GM18526 (cell line): Measurements from ENCODE around the gene C11orf86.

Experiments
- POLR2A ChIP-seq: IDR thresholded peaks from 3 replicates; pipeline ENCODE4 v1.6.1; 2011; ENCODE audit not compliant: insufficient read length; ENCODE audit errors: extremely low read depth

C11orf86 gene

GRCh38 chr11:66978229-66978628 lies 3.1 kb downstream of the C11orf86 start:
- no peak for TF ChIP-seq POLR2A

- no peak for TF ChIP-seq POLR2A
Measured at GRCh38 chr11:66978717-66979116, 3.6 kb downstream of the C11orf86 start.

DNA sequence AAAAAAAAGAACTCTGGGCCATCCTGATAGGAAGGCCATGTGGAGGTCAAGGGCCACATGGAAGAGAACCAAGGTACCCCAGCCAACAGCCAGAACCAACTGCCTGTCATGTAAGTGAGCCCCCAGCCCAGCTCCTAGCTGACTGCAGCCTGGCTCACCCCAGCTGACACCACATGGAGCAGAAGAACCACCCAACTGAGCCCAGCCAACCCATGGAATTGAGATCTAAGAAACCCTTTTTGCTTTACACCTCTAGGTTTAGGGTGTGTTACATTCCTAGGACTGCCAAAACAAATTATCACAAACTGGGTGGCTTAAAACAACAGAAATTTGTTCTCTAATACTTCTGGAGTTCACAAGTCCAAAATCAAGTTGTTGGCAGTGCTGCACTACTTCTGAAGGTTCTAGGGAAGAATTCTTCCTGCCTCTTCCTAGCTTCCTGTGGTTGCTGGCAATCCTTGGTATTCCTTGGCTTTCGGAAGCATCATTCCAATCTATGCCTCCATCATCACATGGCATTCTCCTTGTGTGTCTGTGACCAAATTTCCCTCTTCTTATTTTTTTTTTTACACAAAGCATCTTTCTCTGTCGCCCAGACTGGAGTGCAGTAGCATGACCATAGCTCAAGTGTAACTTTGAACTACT lies 4.4 kb downstream of the C11orf86 start:
- TF ChIP-seq POLR2A = no peak

- no peak for TF ChIP-seq POLR2A
Measured at GRCh38 chr11:66981976-66982578, 7.0 kb downstream of the C11orf86 start.

DNA sequence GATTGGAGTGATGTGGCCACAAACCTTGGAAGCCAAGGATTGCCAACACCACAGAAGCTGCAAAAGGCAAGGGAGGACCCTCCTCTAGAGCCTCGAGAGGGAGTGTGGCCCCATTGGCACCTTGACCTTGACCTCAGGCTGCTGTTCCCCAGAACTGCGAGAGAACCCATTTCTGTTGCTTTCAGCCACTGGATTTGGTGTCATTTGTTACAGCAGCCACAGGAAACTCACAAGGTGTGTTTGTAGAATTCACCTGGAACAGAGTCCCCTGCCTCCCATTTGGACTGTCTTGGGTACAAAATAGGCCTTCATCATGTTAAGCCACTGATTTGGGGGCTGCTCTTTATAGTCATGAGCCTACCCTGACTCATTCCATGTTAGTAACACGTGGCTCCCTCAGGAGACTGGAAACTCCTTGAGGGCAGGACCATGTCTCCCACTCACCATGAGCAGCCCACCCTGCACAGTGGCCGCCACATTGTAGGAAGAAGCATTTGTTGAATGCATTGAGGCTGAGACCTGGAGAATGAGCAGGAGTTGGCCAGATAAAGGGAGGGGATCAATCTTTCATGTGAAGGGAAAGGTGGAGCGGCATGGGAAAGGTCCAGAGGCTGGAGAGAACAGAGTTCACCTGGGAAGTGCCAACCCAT lies 8.3 kb downstream of the C11orf86 start:
- TF ChIP-seq POLR2A = no peak

GRCh38 chr11:66985508-66986177 lies 10.5 kb downstream of the C11orf86 start:
- no peak for TF ChIP-seq POLR2A

DNA sequence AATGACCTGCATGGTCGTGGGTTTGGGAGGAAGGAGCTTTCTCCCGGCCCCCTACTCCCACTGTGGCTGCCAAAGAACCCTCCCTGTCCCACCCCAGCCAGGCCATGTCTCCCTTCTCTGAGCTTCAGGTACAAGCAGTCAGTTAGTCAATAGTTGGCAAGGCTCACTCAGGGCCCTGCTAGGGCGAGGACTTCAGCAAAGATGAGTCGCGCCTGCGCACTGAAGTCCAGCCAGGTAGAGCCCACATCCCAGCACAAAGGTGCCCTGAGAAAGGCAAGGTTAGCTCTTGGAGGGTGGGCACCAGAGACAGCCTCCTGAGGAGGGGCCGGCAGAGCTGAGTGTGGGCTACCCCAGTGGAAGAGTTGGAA lies 11.1 kb downstream of the C11orf86 start:
- TF ChIP-seq POLR2A = no peak

- no peak for TF ChIP-seq POLR2A
Measured at GRCh38 chr11:66987158-66987620, 12.1 kb downstream of the C11orf86 start.

DNA sequence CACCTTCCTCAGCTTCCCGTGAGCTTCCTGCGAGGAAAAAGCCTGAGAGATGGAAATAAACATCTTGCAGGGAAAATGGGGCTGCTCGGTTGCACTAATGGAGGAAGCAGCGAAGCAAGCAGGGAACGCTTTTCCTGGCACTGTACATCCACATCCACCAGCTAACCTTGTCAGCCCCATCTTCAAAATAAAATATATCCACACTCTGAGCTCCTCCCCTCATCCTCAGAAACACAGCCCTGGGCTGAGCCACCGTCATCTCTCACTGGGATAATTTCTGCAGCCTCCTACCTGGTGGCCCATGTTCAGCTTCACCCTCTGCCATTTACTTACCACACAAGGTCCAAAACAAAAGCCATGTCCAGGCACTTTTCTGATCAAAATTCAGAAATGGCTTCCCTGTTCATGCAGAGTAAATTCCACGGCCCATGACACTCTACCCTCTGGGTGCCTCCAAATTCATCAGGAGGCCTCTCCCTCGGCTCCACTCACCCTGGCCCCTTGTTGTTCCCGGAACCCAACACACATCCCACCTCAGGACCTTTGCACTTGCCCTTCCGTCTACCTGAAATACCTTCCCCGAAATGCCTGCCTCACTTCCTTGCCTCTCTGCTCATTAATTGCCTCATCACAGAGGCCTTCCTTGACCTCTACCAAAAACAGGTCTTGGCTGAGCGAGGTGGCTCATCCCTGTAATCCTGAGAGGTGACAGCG lies 13.0 kb downstream of the C11orf86 start:
- TF ChIP-seq POLR2A = no peak

DNA sequence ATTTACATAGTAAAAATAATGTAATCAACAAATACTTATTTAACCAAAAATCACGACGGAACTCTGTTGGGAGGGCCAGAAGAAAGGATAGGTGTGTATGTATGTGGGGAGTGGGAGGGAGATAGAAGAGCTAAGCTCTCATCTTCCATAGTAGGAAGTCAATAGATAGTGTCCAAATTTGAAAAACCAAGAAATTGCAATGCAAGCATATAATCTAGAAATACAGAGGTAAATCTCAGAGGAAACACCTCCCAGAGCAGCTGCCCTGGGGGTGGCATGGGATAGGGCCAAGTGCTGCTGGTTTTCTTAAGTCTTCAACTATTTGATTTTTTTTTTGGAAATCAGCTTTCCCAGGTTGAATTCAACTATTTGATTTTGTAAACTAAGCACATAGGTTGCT lies 16.9 kb downstream of the C11orf86 start:
- no peak for TF ChIP-seq POLR2A

DNA sequence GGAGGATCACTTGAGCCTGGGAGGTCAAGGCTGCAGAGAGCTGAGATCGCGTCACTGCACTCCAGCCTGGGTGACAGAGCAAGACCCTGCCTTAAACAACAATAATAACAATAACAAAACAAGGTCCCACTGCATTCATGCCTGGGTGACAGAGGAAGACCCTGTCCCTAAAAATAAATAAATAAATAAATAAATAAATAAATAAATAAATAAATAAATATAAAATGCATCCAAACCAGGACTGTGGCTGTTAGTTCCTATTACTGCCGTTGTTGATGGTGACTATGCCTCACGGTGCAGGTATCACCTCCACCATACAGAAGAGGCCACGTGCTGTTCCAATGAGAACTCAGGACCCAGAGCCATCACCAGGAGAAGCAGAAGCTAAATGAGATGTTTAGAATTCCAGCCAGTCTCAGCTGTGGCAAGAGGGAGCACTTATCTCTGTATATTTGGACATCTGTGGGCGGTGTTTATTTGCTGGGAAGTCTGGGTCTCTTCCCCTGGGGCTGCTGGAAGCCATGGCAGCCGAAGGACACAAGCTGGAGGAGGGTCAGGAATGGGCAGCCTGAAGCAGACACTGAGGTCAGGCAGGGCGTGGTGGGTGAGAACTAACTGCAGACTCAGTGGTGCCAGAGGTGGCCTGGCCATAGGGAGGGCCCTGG lies 21.6 kb downstream of the C11orf86 start:
- TF ChIP-seq POLR2A = no peak

- TF ChIP-seq POLR2A = no peak
Measured at GRCh38 chr11:66999555-66999954, 24.5 kb downstream of the C11orf86 start.

DNA sequence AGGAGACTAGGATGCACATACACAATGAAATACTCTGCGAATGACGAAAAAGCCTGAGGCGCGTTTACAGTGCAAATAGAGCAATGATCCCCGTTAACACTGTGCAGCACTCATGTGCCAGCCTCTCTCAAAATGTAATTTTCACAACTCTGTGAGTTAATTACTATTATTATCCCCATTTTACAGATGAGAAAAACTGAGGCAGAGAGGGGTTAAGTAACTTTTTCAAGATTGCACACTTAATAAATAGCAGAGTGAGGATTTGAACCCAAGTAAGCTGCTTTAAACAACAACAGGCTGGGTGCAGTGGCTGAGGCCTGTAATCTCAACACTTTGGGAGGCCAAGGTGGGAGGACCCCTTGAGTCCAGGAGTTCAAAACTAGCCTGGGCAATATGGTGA lies 26.2 kb downstream of the C11orf86 start:
- TF ChIP-seq POLR2A = no peak

- TF ChIP-seq POLR2A = no peak
Measured at GRCh38 chr11:67002297-67002913, 27.3 kb downstream of the C11orf86 start.
